HepG2 (cell line): ENCODE data around the gene HECTD2. TPM values are rescaled to one million over a fixed set of nuclear protein-coding genes. Genes with fewer than 3 reads are reported as not detected.

Experiments
- ATF7-NPFF ChIP-seq: sonication (generic); formaldehyde crosslinking; IDR thresholded peaks from 2 replicates; pipeline ENCODE4 v1.8.1; 2023; ENCODE audit warnings: mild to moderate bottlenecking, low read depth, missing genetic modification reagents, moderate library complexity
- CTCF ChIP-seq: sonication (generic); formaldehyde crosslinking; IDR thresholded peaks from 2 replicates; pipeline ENCODE4 v1.5.0; 2020; ENCODE audit warnings: mild to moderate bottlenecking, missing genetic modification reagents, moderate library complexity
- ERF ChIP-seq: IDR thresholded peaks from 2 replicates; pipeline ENCODE4 v1.6.1; 2018; ENCODE audit warnings: missing biosample characterization, missing genetic modification reagents
- GATA4 ChIP-seq: sonication (generic); IDR thresholded peaks from 2 replicates; pipeline ENCODE4 v1.6.1; 2016; ENCODE audit warnings: antibody characterized with exemption, low read depth, borderline replicate concordance
- HDAC1 ChIP-seq: sonication (generic); formaldehyde crosslinking; IDR thresholded peaks from 2 replicates; pipeline ENCODE4 v1.5.1; 2020; ENCODE audit warnings: mild to moderate bottlenecking, missing genetic modification reagents
- HNF1B ChIP-seq: sonication (generic); formaldehyde crosslinking; IDR thresholded peaks from 2 replicates; pipeline ENCODE4 v1.5.1; 2020; ENCODE audit warnings: mild to moderate bottlenecking, moderate library complexity, missing genetic modification reagents
- IRF2 ChIP-seq: IDR thresholded peaks from 2 replicates; pipeline ENCODE4 v1.6.1; 2018; ENCODE audit warnings: missing genetic modification reagents, missing compliant biosample characterization
- ISX ChIP-seq: sonication (generic); formaldehyde crosslinking; conservative IDR thresholded peaks from 2 replicates; pipeline ENCODE4 v1.5.0; 2020; ENCODE audit warnings: missing genetic modification reagents
- KAT8 ChIP-seq: IDR thresholded peaks from 2 replicates; pipeline ENCODE4 v1.6.1; 2016; ENCODE audit warnings: missing genetic modification reagents, missing compliant biosample characterization
- KDM5B ChIP-seq: sonication (generic); formaldehyde crosslinking; IDR thresholded peaks from 2 replicates; pipeline ENCODE4 v1.4.0; 2020; ENCODE audit warnings: missing genetic modification reagents, mild to moderate bottlenecking, borderline replicate concordance
- MED1 ChIP-seq: sonication (generic); formaldehyde crosslinking; IDR thresholded peaks from 2 replicates; pipeline ENCODE4 v1.4.0; 2020; ENCODE audit warnings: missing genetic modification reagents
- RAD21 ChIP-seq: fragments of 450-650 bp; formaldehyde crosslinking; IDR thresholded peaks from 2 replicates; pipeline ENCODE4 v1.5.0; 2020; ENCODE audit warnings: mild to moderate bottlenecking
- SRSF4 ChIP-seq: fragments of 200-400 bp; formaldehyde crosslinking; IDR thresholded peaks from one replicate; pipeline ENCODE4 v1.6.1; 2018; ENCODE audit warnings: mild to moderate bottlenecking, low read depth, low read length, moderate library complexity; ENCODE audit not compliant: poor library complexity, severe bottlenecking
- TEAD3 ChIP-seq: optimal IDR thresholded peaks from 2 replicates; pipeline ENCODE3; 2016; ENCODE audit warnings: borderline replicate concordance
- XRCC5 ChIP-seq: fragments of 200-400 bp; formaldehyde crosslinking; optimal IDR thresholded peaks from 2 replicates; pipeline ENCODE3; 2017; ENCODE audit warnings: mild to moderate bottlenecking, low read length
- ZBTB1 ChIP-seq: sonication (generic); formaldehyde crosslinking; IDR thresholded peaks from 2 replicates; pipeline ENCODE4 v1.4.0; 2020; ENCODE audit warnings: missing genetic modification reagents, borderline replicate concordance
- ZBTB26 ChIP-seq: IDR thresholded peaks from 2 replicates; pipeline ENCODE4 v1.6.1; 2016; ENCODE audit warnings: missing compliant biosample characterization, missing genetic modification reagents, borderline replicate concordance
- ZHX1 ChIP-seq: sonication (generic); formaldehyde crosslinking; IDR thresholded peaks from 2 replicates; pipeline ENCODE4 v1.8.1; 2022; ENCODE audit warnings: low read depth, mild to moderate bottlenecking, missing genetic modification reagents
- ZKSCAN8 ChIP-seq: IDR thresholded peaks from 2 replicates; pipeline ENCODE4 v1.6.1; 2016; ENCODE audit warnings: borderline replicate concordance, missing genetic modification reagents, missing compliant biosample characterization
- ZNF138 ChIP-seq: sonication (generic); formaldehyde crosslinking; IDR thresholded peaks from 2 replicates; pipeline ENCODE4 v1.5.0; 2020; ENCODE audit warnings: mild to moderate bottlenecking, low read depth, missing genetic modification reagents
- ZNF33B ChIP-seq: sonication (generic); formaldehyde crosslinking; IDR thresholded peaks from 2 replicates; pipeline ENCODE4 v1.5.1; 2020; ENCODE audit warnings: mild to moderate bottlenecking, missing genetic modification reagents
- ZNF550 ChIP-seq: sonication (generic); formaldehyde crosslinking; IDR thresholded peaks from 2 replicates; pipeline ENCODE4 v1.4.0; 2020; ENCODE audit warnings: mild to moderate bottlenecking, missing genetic modification reagents, borderline replicate concordance
- ZNF577 ChIP-seq: sonication (generic); formaldehyde crosslinking; IDR thresholded peaks from 2 replicates; pipeline ENCODE4 v1.4.0; 2020; ENCODE audit warnings: mild to moderate bottlenecking, low read depth, missing genetic modification reagents, borderline replicate concordance
- ZNF781 ChIP-seq: sonication (generic); formaldehyde crosslinking; IDR thresholded peaks from 2 replicates; pipeline ENCODE4 v1.5.1; 2020; ENCODE audit warnings: borderline replicate concordance, mild to moderate bottlenecking, missing genetic modification reagents; ENCODE audit errors: not compliant biosample characterization
- polyA plus RNA-seq, 8 experiments: library from polyadenylated mRNA; depleted of rRNA in 3 of 8; stranded (reverse) in 7 of 8; unstranded in 1 of 8; fragments of >200 nt; fragmentation: Illumina TruSeq in 4 of 8; extraction: Trizol in 4 of 8; gene quantifications; 2 replicates each; pipeline versions ENCODE4 v1.2.1 to v1.2.3, GENCODE V29; 2011 to 2016; ENCODE audit warnings: low read depth in 4 of 8, missing spikeins in 1 of 8, mixed read lengths in 1 of 8; ENCODE audit not compliant: insufficient read depth in 1 of 8
- total RNA-seq, 5 experiments: library from RNA; depleted of rRNA; stranded (reverse); fragments of >200 nt; fragmentation: Illumina TruSeq; extraction: Trizol; gene quantifications; 2 replicates each; pipeline ENCODE4 v1.2.3, GENCODE V29; 2016; ENCODE audit warnings: low read depth in 1 of 5

Gene HECTD2
- total and polyA plus RNA-seq, 2 of the 13 experiments (the other 11 are each of a cell fraction or from before 2014, with no cell fraction given): 3.2 to 5.2 TPM

- TF ChIP-seq TEAD3 (CRISPR knock-in tag) (peak; percentile 25), KDM5B (no peak), ZNF138 (CRISPR knock-in tag) (no peak), CTCF (CRISPR knock-in tag) (peak; percentile 87), XRCC5 (peak; percentile 59), ATF7-NPFF (CRISPR knock-in tag) (no peak), HNF1B (peak; percentile 20; the same call in 1 of the 2 replicates), ZHX1 (no peak), ZNF33B (CRISPR knock-in tag) (no peak), ZNF577 (CRISPR knock-in tag) (no peak), HDAC1 (no peak), ISX (no peak), RAD21 (CRISPR knock-in tag) (peak; percentile 75), ZBTB26 (CRISPR knock-in tag) (0 out of 2 replicates have a peak, but pooled peaks have one; percentile 35), IRF2 (CRISPR knock-in tag) (peak; percentile 39; the same call in 1 of the 2 replicates), ZNF781 (CRISPR knock-in tag) (no peak), ZBTB1 (CRISPR knock-in tag) (no peak), GATA4 (no peak), ZNF550 (CRISPR knock-in tag) (no peak), ERF (peak; percentile 38; the same call in 1 of the 2 replicates), MED1 (CRISPR knock-in tag) (0 out of 2 replicates have a peak, but pooled peaks have one; percentile 16), KAT8 (CRISPR knock-in tag) (no peak), ZKSCAN8 (CRISPR knock-in tag) (no peak), SRSF4 (no peak)
Observed at GRCh38 chr10:91551856-91552255, 141.7 kb downstream of the HECTD2 start (continued).
